Neural progenitor cell (in vitro differentiated cells): ENCODE data around the gene TMEM179. TPM values are rescaled to one million over a fixed set of nuclear protein-coding genes. Genes with fewer than 3 reads are reported as not detected.

Source experiments
- DNase-seq: peaks from one replicate; pipeline ENCODE4 v3.0.0-alpha.2; 2016; ENCODE audit warnings: low spot score
- H2AFZ ChIP-seq: fragments of 200-600 bp; sonication (generic); replicated peaks from 2 replicates; pipeline ENCODE4 v1.6.1; 2016; ENCODE audit warnings: antibody characterized with exemption
- H3F3A ChIP-seq: fragments of 200-600 bp; sonication (generic); 2 replicates; pipeline ENCODE4 v1.6.1; 2016; ENCODE audit warnings: antibody characterized with exemption, low read depth
- H3K27ac ChIP-seq: fragments of 200-600 bp; sonication (generic); 2 replicates; pipeline ENCODE4 v1.5.1; 2016; ENCODE audit warnings: mild to moderate bottlenecking
- H3K27me3 ChIP-seq: fragments of 200-600 bp; sonication (generic); 2 replicates; pipeline ENCODE4 v1.6.1; 2016; ENCODE audit warnings: mild to moderate bottlenecking, moderate library complexity
- H3K36me3 ChIP-seq: fragments of 200-600 bp; sonication (generic); 2 replicates; pipeline ENCODE4 v1.5.1; 2016
- H3K4me1 ChIP-seq: fragments of 200-600 bp; sonication (generic); 2 replicates; pipeline ENCODE4 v1.6.1; 2016; ENCODE audit warnings: mixed run types
- H3K4me2 ChIP-seq: fragments of 200-600 bp; sonication (generic); 2 replicates; pipeline ENCODE4 v1.6.1; 2016
- H3K4me3 ChIP-seq: fragments of 200-600 bp; sonication (generic); 2 replicates; pipeline ENCODE4 v1.5.1; 2016
- H3K79me2 ChIP-seq: fragments of 200-600 bp; sonication (generic); 2 replicates; pipeline ENCODE4 v1.6.1; 2016; ENCODE audit warnings: low read depth
- H3K9ac ChIP-seq: fragments of 200-600 bp; sonication (generic); 2 replicates; pipeline ENCODE4 v1.6.1; 2016
- H3K9me3 ChIP-seq: fragments of 200-600 bp; sonication (generic); 2 replicates; pipeline ENCODE4 v1.5.1; 2016; ENCODE audit warnings: low read depth
- H4K20me1 ChIP-seq: fragments of 200-600 bp; sonication (generic); 2 replicates; pipeline ENCODE4 v1.6.1; 2016; ENCODE audit warnings: low read depth
- H3K27ac Mint-ChIP-seq: 3 replicates; pipeline ENCODE4 v1.8.0; 2021; ENCODE audit warnings: mixed read lengths
- H3K27me3 Mint-ChIP-seq: 2 replicates; pipeline ENCODE4 v1.8.0; 2022; ENCODE audit warnings: low read depth, mild to moderate bottlenecking, inconsistent platforms, moderate library complexity, mixed read lengths; ENCODE audit not compliant: insufficient read depth
- H3K36me3 Mint-ChIP-seq: 3 replicates; pipeline ENCODE4 v1.8.0; 2021; ENCODE audit warnings: mixed read lengths
- H3K4me1 Mint-ChIP-seq: 3 replicates; pipeline ENCODE4 v1.8.0; 2021; ENCODE audit warnings: mixed read lengths
- H3K4me3 Mint-ChIP-seq: 3 replicates; pipeline ENCODE4 v1.8.0; 2021; ENCODE audit warnings: mild to moderate bottlenecking, moderate library complexity, mixed read lengths
- H3K9me3 Mint-ChIP-seq: 3 replicates; pipeline ENCODE4 v1.8.0; 2020; ENCODE audit warnings: mixed read lengths
- CTCF ChIP-seq: fragments of 200-600 bp; sonication (generic); IDR thresholded peaks from 2 replicates; pipeline ENCODE4 v1.5.1; 2017; ENCODE audit warnings: antibody characterized with exemption, mild to moderate bottlenecking
- EZH2 ChIP-seq: fragments of 200-600 bp; sonication (generic); IDR thresholded peaks from 2 replicates; pipeline ENCODE4 v1.6.1; 2017; ENCODE audit warnings: antibody characterized with exemption, mild to moderate bottlenecking, moderate library complexity
- EZH2phosphoT487 ChIP-seq: fragments of 200-600 bp; sonication (generic); IDR thresholded peaks from 2 replicates; pipeline ENCODE4 v1.6.1; 2017; ENCODE audit warnings: antibody characterized with exemption
- total RNA-seq: library from RNA; depleted of rRNA; stranded (reverse); fragments of >200 nt; gene quantifications from 2 replicates; pipeline ENCODE4 v1.2.3, GENCODE V29; 2015; ENCODE audit warnings: low replicate concordance

TMEM179 gene
- total RNA-seq, 1 donor from 2014 or later = 0.77 TPM

GRCh38 chr14:104636131-104636530 is 31.6 kb upstream of the TMEM179 start:
- TF ChIP-seq EZH2 (no peak), EZH2phosphoT487 (no peak), CTCF (no peak)
- Histone ChIP-seq H2AFZ (no peak overlapping the region), H3K4me3 (no peak overlapping the region), H3K36me3 (no peaks in the 10 kb centered on the region), H3K4me2 (no peak overlapping the region), H3K79me2 (no peaks in the 10 kb centered on the region), H3K9ac (no peak overlapping the region), H3K27ac (no peak overlapping the region), H3K27me3 (no peaks in the 10 kb centered on the region), H3K9me3 (no peaks in the 10 kb centered on the region), H3K4me1 (peaks cover 3% of the 10 kb centered on the region), H4K20me1 (no peaks in the 10 kb centered on the region), H3F3A (no peaks in the 10 kb centered on the region)
- peaks cover 19% of the 10 kb centered on the region for H3K27me3 Mint-ChIP-seq
- H3K27ac Mint-ChIP-seq = no peak overlapping the region
- H3K4me3 Mint-ChIP-seq = no peak overlapping the region
- no peak for DNase-seq
- no peaks in the 10 kb centered on the region for H3K9me3 Mint-ChIP-seq
- H3K4me1 Mint-ChIP-seq = no peaks in the 10 kb centered on the region
- no peaks in the 10 kb centered on the region for H3K36me3 Mint-ChIP-seq

GRCh38 chr14:104635717-104636116 is 31.1 kb upstream of the TMEM179 start:
- Histone ChIP-seq H3K4me2 (no peak overlapping the region), H3K9ac (no peak overlapping the region), H3K9me3 (no peaks in the 10 kb centered on the region), H4K20me1 (no peaks in the 10 kb centered on the region), H3K36me3 (no peaks in the 10 kb centered on the region), H2AFZ (no peak overlapping the region), H3K27ac (no peak overlapping the region), H3K79me2 (no peaks in the 10 kb centered on the region), H3K27me3 (no peaks in the 10 kb centered on the region), H3K4me1 (peaks cover 3% of the 10 kb centered on the region), H3K4me3 (no peak overlapping the region), H3F3A (no peaks in the 10 kb centered on the region)
- no peaks in the 10 kb centered on the region for H3K9me3 Mint-ChIP-seq
- no peaks in the 10 kb centered on the region for H3K4me1 Mint-ChIP-seq
- peaks cover 19% of the 10 kb centered on the region for H3K27me3 Mint-ChIP-seq
- DNase-seq = no peak
- TF ChIP-seq CTCF (no peak), EZH2phosphoT487 (no peak), EZH2 (no peak)
- no peak overlapping the region for H3K27ac Mint-ChIP-seq
- no peak overlapping the region for H3K4me3 Mint-ChIP-seq
- no peaks in the 10 kb centered on the region for H3K36me3 Mint-ChIP-seq

GRCh38 chr14:104634886-104635570 is 30.5 kb upstream of the TMEM179 start:
- H3F3A ChIP-seq = no peaks in the 10 kb centered on the region
- no peak overlapping the region for H3K9ac ChIP-seq
- H3K9me3 ChIP-seq = no peaks in the 10 kb centered on the region
- no peaks in the 10 kb centered on the region for H3K36me3 ChIP-seq
- no peaks in the 10 kb centered on the region for H3K79me2 ChIP-seq
- Mint-ChIP-seq H3K27me3 (peaks cover 19% of the 10 kb centered on the region), H3K4me1 (no peaks in the 10 kb centered on the region), H3K36me3 (no peaks in the 10 kb centered on the region), H3K4me3 (no peak overlapping the region), H3K9me3 (no peaks in the 10 kb centered on the region), H3K27ac (no peak overlapping the region)
- peaks cover 3% of the 10 kb centered on the region for H3K4me1 ChIP-seq
- no peak overlapping the region for H3K4me2 ChIP-seq
- H2AFZ ChIP-seq = no peak overlapping the region
- H3K4me3 ChIP-seq = no peak overlapping the region
- H3K27ac ChIP-seq = no peak overlapping the region
- H3K27me3 ChIP-seq = no peaks in the 10 kb centered on the region
- DNase-seq = no peak
- no peak for TF ChIP-seq EZH2
- TF ChIP-seq CTCF = no peak
- TF ChIP-seq EZH2phosphoT487 = no peak
- no peaks in the 10 kb centered on the region for H4K20me1 ChIP-seq
